Panc1 (cell line): ENCODE data around the gene GDPD2.

Experiments
- CTCF ChIP-seq: fragments of 450-650 bp; IDR thresholded peaks from 2 replicates; pipeline ENCODE4 v1.5.1; 2017; ENCODE audit warnings: mild to moderate bottlenecking
- TCF7L2 ChIP-seq: IDR thresholded peaks from 2 replicates; pipeline ENCODE4 v1.6.1; 2011; ENCODE audit warnings: mild to moderate bottlenecking, low read depth, low read length, inconsistent platforms

GRCh38 chrX:70466968-70467367, 43.9 kb downstream of the GDPD2 start:
- no peak for TF ChIP-seq CTCF
- no peak for TF ChIP-seq TCF7L2
